ENCODE results near the gene MRTFA.

GRCh38 chr22:40641269-40641668 is 4.8 kb upstream of the MRTFA start:
- TF ChIP-seq CTCF (IDR thresholded peaks at IDR 0.05; ENCODE audit: insufficient read depth, low read length, poor library complexity, severe bottlenecking) (no peak), EZH2phosphoT487 (conservative IDR thresholded peaks at IDR 0.05; ENCODE audit: low read length) (no peak)

Data from SU-DHL-6 (cell line).